GM19328 (cell line): ENCODE results near the gene MYMK.
A peak's percentile ranks its signal among the peaks of the same experiment; 100 is the strongest.

Experiments used
- ATAC-seq: cut with Tn5 transposase; IDR thresholded peaks from one replicate; pipeline ENCODE4 v1.9.1; 2021; ENCODE audit warnings: mild to moderate bottlenecking, moderate library complexity; ENCODE audit not compliant: unreplicated experiment

Gene MYMK

DNA sequence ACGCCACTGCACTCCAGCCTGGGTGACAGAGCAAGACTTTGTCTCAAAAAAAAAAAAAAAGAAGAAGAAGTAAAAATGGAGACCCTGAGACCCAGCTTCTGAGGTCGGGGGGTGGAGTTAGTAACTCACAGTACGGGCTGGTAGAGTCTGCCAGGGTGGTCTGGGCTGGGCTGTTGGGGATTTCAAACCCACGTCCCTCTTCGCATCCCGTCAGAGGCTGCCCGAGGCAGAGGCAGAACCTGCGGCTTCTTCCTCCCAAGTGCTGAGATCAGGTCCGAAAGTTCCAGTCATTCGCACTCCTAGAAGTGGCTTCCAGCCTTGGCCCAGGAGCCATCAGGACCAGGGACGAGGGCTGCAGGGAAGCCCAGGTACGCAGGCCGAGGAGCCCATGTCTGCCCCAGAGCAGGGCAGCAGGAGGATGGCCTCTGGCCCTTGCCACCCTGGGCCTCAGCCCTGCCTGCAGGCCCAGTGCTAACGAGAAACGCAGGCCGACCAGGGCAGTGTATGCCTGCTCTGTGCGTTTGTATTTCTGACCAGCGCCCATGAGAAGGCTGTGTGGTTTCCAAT is 36.0 kb downstream of the MYMK start:
- no peak for ATAC-seq

GRCh38 chr9:133487331-133487725 is 37.4 kb downstream of the MYMK start:
- no peak for ATAC-seq

DNA sequence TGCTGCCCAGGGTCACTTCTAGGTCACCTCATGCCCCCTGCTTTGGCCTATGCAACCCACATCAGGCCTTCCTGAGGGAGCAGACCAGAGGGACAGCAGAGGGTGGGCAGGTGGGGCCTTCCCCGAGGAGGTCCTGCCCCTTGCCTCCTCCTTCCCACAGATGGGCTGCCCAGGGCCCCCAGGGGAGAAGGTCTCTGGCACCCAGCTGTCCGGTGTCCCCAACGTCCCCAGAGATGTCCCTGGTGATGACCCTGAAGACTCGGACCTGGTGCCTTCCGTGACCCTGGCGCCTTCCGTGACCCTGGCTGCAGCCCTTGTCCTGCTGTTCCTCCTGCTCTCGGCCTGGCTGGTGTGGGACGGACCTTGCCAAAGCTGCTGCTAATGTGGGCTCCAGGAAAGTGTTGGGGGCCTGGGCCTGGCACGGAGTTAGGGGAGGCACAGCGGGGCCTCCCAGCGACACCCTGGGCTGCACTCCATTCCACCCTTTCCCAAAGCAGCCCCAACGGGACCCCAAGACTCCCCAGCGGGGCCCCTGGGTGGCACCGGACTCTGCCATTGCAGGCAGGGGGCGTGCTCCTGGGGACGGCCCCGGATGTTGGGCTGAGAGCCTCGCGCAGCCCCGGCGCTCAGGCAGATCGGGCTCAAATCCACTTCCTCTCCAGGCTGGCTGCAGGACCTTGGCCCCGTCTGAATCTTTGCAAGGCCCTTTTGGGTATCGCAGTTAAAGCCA is 39.1 kb downstream of the MYMK start:
- no peak for ATAC-seq

DNA sequence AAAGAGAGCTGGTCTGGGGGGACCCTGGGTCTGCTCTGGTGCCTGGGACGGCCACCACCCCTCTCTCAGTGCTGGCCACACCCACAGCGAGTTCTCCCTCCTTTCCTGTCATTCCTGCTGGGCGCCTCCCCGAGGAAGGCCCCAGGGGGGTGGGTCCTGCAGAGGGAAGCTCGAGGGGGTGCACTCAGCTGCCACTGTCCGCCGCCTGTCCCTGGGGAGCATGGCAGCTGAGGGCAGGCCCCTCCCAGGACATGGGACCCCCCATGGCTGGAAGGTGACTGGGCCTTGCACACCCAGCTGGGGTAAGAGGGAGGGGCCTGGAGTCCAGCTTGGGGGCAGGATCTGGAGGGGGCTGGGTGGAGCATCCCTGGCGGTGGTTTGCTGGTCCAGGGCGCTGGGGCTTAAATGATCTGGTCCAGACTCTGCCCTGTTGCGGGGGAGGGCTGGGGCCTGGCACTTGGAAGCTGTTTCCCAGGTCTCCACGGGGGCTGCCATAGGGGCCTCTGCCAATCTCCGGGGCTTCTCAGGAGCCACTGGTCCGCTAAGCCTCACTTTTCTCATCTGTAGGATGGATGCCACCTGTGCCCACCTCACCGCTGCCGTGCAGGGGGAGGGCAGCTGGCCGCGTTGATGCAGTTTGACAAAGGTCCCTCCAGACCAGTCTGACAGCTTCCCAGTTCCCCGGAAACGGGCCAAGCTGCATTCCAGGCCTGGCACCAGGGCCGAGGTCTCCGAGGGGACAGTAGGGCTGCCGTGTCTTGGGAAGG is 39.9 kb downstream of the MYMK start:
- ATAC-seq: no peak

DNA sequence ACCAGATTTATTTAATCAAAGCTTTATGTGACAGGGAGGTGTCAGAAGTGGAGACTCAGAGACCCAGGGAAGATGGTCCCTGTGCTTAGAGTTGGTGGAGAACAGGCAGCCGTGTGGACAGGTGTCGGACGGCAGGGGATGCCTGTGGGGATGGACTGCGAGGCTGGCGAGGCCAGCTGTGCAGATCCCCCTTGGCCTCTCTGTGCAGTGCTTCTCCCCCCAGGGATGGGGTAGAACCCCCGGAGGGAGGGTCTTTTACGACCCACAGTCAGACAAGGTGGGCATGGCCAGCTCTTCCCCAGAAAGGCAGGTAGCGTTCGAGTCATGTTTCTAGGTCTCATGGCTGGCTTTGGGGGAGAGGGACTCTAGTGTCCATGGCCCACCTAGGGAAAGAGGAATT is 41.1 kb downstream of the MYMK start:
- ATAC-seq: no peak

GRCh38 chr9:133478851-133479711 is 45.7 kb downstream of the MYMK start, which contains the start of gene SLC2A6:
Gene SLC2A6, minus strand, starts transcription at chr9:133479099. Its CDS starts 40 bp downstream, at chr9:133479059.
- ATAC-seq: peak; percentile 87

GRCh38 chr9:133477992-133478850 is 46.5 kb downstream of the MYMK start:
- ATAC-seq: peak; percentile 25

DNA sequence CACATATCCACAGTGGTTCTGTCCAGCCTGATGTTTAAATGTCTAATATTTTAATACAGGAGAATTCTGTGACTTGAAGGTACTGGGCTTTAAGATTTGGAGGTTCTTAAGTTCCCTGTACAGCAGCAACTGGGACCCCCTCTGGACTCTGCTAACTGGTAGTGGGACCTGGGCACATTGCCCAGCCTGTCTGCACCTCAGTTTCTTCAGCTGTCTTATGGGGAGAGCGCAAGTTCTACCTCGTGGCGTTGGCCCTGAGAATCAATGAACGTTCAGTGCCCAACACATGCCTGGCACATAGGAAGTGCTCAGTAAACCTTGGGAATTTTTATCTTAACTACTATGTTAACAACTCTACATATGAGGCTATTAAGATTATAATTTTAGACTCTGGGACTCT is 47.3 kb downstream of the MYMK start:
- no peak for ATAC-seq

DNA sequence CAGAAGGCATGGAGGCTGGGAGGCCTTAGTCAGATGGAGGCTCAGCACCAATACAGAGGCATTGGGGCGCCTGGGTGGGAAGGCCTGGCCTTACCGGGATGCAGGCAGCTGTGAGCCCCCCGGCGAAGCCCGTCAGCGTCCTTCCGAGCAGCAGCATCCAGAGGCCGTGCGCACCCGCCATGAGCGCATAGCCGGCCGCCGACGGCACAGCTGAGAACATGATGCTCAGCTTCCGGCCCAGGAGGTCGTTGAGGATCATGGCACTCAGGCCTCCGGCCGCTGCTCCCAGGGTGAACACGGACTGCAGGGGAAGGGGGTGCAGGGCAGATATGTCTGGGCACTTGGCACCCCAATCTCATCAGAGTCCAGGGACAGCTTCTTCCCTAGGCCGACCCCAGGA is 47.8 kb downstream of the MYMK start:
- no peak for ATAC-seq

DNA sequence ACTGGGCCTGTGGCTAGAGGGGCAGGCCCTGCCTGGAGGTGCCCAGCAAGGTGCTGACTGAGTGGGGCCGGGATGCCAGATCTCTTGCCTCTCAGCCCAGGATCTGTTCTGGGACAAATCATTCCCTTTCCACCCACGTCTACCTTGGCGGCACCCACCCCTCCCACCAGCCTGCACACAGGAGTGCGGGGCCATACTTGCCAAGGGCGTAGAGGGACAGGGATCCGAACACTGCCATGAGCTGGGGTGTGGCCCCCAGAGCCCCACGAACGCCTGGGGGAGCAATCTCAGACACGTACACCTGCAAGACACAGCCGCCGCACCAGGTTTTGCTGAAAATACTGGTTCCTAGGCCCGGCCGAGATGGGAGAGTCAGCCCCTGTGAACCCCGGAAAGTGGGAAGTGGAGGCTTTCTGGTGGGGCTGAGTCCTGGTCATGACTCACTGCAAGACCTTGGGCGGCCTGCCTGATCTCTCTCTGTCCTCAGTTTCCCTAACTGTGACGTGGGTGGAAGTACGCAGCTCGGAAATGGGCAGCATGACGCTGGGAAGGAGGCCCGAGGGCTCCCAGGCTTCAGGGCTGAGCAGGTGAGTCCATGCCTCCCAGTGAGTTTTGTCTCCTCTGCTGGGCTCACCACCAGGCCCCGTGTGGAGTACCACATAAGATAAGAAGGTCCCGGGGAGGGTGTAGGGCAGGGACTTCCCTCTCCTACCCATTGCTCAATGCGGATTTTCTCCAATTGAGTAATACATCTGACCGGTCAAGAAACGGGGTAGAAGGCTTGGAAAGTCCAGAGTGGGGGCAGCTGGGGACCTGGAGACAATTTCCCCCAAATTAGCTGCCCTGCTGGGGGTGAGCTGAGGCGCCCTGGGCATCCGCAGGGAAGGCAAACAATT is 48.5 kb downstream of the MYMK start:
- ATAC-seq: no peak

DNA sequence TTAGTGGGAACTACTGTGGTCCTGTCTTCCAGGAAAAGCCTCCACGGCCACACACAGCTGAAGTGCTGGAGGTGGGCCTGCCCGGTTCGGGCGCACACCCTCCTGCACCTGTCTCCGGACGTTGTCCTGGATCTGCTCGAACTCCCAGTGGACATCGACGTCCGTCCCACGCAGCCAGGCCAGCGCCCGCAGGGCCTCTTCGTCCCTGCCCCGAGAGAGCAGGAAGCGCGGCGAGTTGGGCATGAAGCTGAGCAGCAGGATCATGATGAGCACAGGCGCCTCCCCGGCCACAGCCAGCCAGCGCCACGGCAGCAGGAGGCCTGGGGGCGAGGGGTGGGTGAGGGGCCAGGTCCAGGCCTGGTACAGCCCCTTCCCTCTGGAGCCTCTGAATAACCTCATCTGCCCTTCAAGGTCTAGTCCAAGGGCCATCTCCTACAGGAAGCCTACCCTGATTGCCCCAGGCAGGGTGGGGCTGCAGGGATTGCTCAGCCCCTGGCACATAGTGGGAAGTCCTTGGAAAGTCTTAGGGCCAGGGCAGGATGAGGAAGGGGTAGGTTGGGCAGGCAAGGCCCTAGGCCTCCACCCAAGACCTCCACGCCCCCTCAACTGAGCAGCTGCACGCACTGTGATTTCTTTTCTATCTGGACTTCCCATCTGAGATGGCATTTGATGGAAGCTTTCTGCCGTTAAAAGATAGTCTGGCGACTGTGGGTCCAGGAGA is 49.3 kb downstream of the MYMK start:
- no peak for ATAC-seq

DNA sequence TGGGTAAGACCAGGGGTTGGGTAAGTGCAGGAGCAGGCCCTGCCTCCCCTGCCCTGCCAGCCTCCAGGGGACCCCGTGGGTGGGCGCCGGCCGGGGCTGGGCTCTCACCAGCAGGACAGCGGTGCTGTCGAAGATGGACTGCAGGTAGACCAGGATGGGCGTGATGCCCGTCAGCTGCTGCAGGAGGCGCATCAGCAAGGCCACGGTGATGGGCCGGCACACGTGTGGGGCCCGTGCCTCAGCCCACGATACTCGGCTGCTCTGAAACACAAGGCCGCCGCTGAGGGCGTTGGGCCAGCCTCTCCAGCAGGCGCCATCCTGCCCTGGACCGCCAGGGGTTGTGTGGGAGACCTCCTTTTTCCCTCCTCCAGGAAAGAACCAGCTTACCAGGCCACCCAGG is 49.9 kb downstream of the MYMK start:
- no peak for ATAC-seq

DNA sequence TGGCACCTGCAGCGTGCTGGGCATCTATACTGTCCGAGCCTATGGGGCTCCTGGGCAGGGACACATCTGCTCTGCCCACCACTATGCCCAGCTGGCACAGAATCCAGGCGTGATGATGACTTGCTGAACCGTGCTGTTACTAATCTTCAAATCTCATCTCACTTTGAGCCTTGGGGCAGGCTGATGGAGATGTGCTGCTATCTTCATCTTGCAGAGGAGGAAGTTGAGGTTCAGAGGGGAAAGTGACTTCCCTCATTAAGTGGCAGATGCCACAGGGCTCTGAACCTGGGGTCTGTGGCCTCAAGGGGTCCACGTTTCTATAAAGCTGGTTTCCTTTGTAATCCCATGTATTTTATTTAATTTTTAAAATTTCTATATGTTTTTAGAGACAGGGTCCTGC is 50.5 kb downstream of the MYMK start:
- ATAC-seq: no peak

DNA sequence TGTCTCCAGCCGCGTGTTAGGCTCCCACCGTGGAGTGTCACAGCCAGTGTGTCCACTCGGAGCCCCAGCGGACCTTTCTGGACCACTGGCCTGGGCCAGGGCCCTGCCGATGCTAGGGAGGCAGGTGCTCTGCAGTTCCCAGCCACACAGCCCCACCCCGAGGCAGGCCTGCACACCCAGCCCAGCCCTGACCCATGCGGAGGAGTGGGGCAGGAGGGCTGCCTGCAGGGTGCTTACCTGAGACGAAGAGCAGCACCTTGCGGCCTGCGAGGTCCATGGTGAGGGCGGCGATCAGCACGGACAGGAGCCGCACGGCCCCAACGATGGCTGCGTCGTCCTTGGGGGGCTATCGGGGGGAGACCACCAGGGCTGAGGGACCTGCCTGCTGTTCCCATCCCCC is 51.0 kb downstream of the MYMK start:
- ATAC-seq: no peak

GRCh38 chr9:133472753-133473378 is 51.9 kb downstream of the MYMK start:
- no peak for ATAC-seq

DNA sequence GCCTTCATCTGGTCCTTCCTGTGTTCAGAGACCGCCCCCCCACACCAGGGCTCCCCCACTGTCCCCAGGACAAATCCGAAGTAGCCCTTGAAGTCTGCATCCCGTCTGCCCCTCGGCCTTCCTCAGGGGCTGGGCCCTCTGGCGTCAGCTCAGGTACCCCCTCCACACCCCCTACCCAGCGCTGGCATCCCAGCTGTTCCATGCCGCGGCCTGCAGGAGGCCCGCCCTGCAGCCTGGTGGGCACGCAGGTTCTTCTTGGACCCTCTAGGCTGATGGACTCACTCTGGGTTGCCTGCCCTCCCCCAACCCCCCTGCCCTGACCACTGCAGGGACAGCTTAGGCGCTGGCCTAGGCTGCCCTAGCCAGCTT is 52.5 kb downstream of the MYMK start:
- no peak for ATAC-seq

- no peak for ATAC-seq
Measured at GRCh38 chr9:133471551-133472276, 53.0 kb downstream of the MYMK start.
